Measurements from ENCODE around the gene KCTD16.

DNA sequence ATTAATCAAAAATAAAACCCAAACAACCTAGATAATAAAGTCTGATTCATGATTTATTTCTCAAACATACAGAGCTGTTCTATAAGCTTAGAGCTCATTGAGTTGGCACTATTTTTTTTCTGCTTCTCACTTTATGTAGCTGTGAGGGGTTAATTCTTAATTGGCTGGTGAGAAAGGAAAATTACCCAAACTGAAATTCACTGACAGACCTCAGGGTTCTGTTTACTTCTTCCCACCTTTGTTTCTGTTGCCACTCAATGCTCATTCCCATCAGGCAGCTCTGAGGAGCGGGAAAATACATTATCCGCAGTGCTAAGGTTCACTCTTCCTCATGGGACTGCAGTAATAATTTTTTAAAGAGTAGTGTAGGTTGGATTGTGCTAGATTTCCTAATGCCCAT, 139.9 kb downstream of the KCTD16 start:
- TF ChIP-seq, protein P1, sequence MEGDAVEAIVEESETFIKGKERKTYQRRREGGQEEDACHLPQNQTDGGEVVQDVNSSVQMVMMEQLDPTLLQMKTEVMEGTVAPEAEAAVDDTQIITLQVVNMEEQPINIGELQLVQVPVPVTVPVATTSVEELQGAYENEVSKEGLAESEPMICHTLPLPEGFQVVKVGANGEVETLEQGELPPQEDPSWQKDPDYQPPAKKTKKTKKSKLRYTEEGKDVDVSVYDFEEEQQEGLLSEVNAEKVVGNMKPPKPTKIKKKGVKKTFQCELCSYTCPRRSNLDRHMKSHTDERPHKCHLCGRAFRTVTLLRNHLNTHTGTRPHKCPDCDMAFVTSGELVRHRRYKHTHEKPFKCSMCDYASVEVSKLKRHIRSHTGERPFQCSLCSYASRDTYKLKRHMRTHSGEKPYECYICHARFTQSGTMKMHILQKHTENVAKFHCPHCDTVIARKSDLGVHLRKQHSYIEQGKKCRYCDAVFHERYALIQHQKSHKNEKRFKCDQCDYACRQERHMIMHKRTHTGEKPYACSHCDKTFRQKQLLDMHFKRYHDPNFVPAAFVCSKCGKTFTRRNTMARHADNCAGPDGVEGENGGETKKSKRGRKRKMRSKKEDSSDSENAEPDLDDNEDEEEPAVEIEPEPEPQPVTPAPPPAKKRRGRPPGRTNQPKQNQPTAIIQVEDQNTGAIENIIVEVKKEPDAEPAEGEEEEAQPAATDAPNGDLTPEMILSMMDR (IDR thresholded peaks at IDR 0.05; ENCODE audit: low read length) = no peak
- TF ChIP-seq EZH2 (optimal IDR thresholded peaks at IDR 0.05; ENCODE audit: low read depth, low read length) = no peak
- TF ChIP-seq EZH2phosphoT487 (IDR thresholded peaks at IDR 0.05; ENCODE audit: low read length) = no peak
